Muscle layer of colon (tissue), 2 donors: ENCODE results near the gene MMP21.

Source experiments
- H3K27ac ChIP-seq: one replicate; pipeline ENCODE4 v1.7.0; 2013; ENCODE audit warnings: low read depth, mild to moderate bottlenecking, low read length, moderate library complexity
- H3K27me3 ChIP-seq, 2 donors: one replicate each; pipeline ENCODE4 v1.7.0; 2013; ENCODE audit warnings: low read length in 2 of 2, mild to moderate bottlenecking in 2 of 2; ENCODE audit not compliant: insufficient read depth in 2 of 2, control insufficient read depth in 1 of 2
- H3K36me3 ChIP-seq: one replicate; pipeline ENCODE4 v1.7.0; 2013; ENCODE audit warnings: mild to moderate bottlenecking, low read length; ENCODE audit not compliant: insufficient read depth
- H3K4me1 ChIP-seq: one replicate; pipeline ENCODE4 v1.7.0; 2013; ENCODE audit warnings: mild to moderate bottlenecking, low read length; ENCODE audit not compliant: insufficient read depth
- H3K4me3 ChIP-seq, 2 donors: one replicate each; pipeline ENCODE4 v1.7.0; 2013; ENCODE audit warnings: low read length in 2 of 2, low read depth in 1 of 2, mild to moderate bottlenecking in 1 of 2, moderate library complexity in 1 of 2
- H3K9ac ChIP-seq: one replicate; pipeline ENCODE4 v1.7.0; 2013; ENCODE audit warnings: low read length
- H3K9me3 ChIP-seq: one replicate; pipeline ENCODE4 v1.7.0; 2013; ENCODE audit warnings: mild to moderate bottlenecking, low read length
- donor health status: abdominal sarcoma.
- donor health status: Adenocarcinoma of cecum.

The MMP21 gene

GRCh38 chr10:125775491-125776106 is at the start of gene MMP21:
Gene MMP21, minus strand, starts transcription at chr10:125775821. Its CDS starts 0 bp downstream, at chr10:125775821.
- Histone ChIP-seq H3K27me3 (no peaks in the 10 kb centered on the region), H3K9me3 (no peaks in the 10 kb centered on the region), H3K36me3 (no peaks in the 10 kb centered on the region), H3K27ac (no peak within 1 kb of the TSS), H3K9ac (no peak within 1 kb of the TSS), H3K4me3 (no peak within 1 kb of the TSS), H3K4me1 (no peaks in the 10 kb centered on the region)

- Histone ChIP-seq H3K27me3 (no peaks in the 10 kb centered on the region), H3K9me3 (no peaks in the 10 kb centered on the region), H3K4me3 (peak overlapping the region in 1 of 2 donors; percentile 96), H3K9ac (peak overlapping the region; percentile 87), H3K36me3 (peaks cover 27% of the 10 kb centered on the region), H3K27ac (no peak overlapping the region), H3K4me1 (peaks cover 22% of the 10 kb centered on the region)
Measured at GRCh38 chr10:125824736-125825135, 49.1 kb upstream of the MMP21 start.

GRCh38 chr10:125823663-125824251 is 48.1 kb upstream of the MMP21 start:
- Histone ChIP-seq H3K9me3 (no peaks in the 10 kb centered on the region), H3K36me3 (peaks cover 18% of the 10 kb centered on the region), H3K9ac (peak overlapping the region; percentile 87), H3K27ac (peak overlapping the region; percentile 99), H3K4me1 (peaks cover 22% of the 10 kb centered on the region), H3K27me3 (no peaks in the 10 kb centered on the region), H3K4me3 (peak overlapping the region; percentile 94 to 96)

GRCh38 chr10:125822878-125823662 is 47.4 kb upstream of the MMP21 start, which contains the start of the genes BCCIP and UROS:
Gene BCCIP, plus strand, starts transcription at chr10:125823546. Its CDS starts 12 bp downstream, at chr10:125823558.
Gene UROS, minus strand, starts transcription at chr10:125823258. Its CDS starts 6,759 bp downstream, at chr10:125816499.
- peak within 1 kb of the TSS; percentile 94 to 96 for H3K4me3 ChIP-seq
- H3K36me3 ChIP-seq: peaks cover 11% of the 10 kb centered on the region
- no peaks in the 10 kb centered on the region for H3K9me3 ChIP-seq
- peak within 1 kb of the TSS; percentile 87 for H3K9ac ChIP-seq
- no peaks in the 10 kb centered on the region for H3K27me3 ChIP-seq
- H3K27ac ChIP-seq: peak within 1 kb of the TSS; percentile 99
- H3K4me1 ChIP-seq: peaks cover 22% of the 10 kb centered on the region

- Histone ChIP-seq H3K4me3 (no peak overlapping the region), H3K27ac (no peak overlapping the region), H3K9ac (no peak overlapping the region), H3K4me1 (peaks cover 22% of the 10 kb centered on the region), H3K27me3 (no peaks in the 10 kb centered on the region), H3K9me3 (no peaks in the 10 kb centered on the region), H3K36me3 (peaks cover 7% of the 10 kb centered on the region)
Measured at GRCh38 chr10:125820701-125821100, 45.1 kb upstream of the MMP21 start.

GRCh38 chr10:125817337-125817946 is 41.8 kb upstream of the MMP21 start:
- Histone ChIP-seq H3K27ac (no peak overlapping the region), H3K4me1 (peaks cover 8% of the 10 kb centered on the region), H3K4me3 (no peak overlapping the region), H3K9ac (no peak overlapping the region), H3K36me3 (peaks cover 37% of the 10 kb centered on the region), H3K27me3 (no peaks in the 10 kb centered on the region), H3K9me3 (no peaks in the 10 kb centered on the region)

- no peak overlapping the region for H3K4me3 ChIP-seq
- no peaks in the 10 kb centered on the region for H3K27me3 ChIP-seq
- no peak overlapping the region for H3K9ac ChIP-seq
- H3K4me1 ChIP-seq: peaks cover under 1% of the 10 kb centered on the region
- no peaks in the 10 kb centered on the region for H3K9me3 ChIP-seq
- peaks cover 37% of the 10 kb centered on the region for H3K36me3 ChIP-seq
- no peak overlapping the region for H3K27ac ChIP-seq
Measured at GRCh38 chr10:125816548-125816947, 40.9 kb upstream of the MMP21 start.

- Histone ChIP-seq H3K27me3 (no peaks in the 10 kb centered on the region), H3K9ac (no peak overlapping the region), H3K27ac (no peak overlapping the region), H3K4me1 (no peaks in the 10 kb centered on the region), H3K9me3 (no peaks in the 10 kb centered on the region), H3K36me3 (peaks cover 39% of the 10 kb centered on the region), H3K4me3 (no peak overlapping the region)
Measured at GRCh38 chr10:125815764-125816163, 40.1 kb upstream of the MMP21 start.

GRCh38 chr10:125812128-125812750 is 36.6 kb upstream of the MMP21 start:
- Histone ChIP-seq H3K9me3 (no peaks in the 10 kb centered on the region), H3K4me3 (no peak overlapping the region), H3K36me3 (peaks cover 62% of the 10 kb centered on the region), H3K27ac (no peak overlapping the region), H3K27me3 (no peaks in the 10 kb centered on the region), H3K9ac (no peak overlapping the region), H3K4me1 (no peaks in the 10 kb centered on the region)

GRCh38 chr10:125811251-125811650 is 35.6 kb upstream of the MMP21 start:
- H3K9ac ChIP-seq: no peak overlapping the region
- H3K4me3 ChIP-seq: no peak overlapping the region
- H3K4me1 ChIP-seq: no peaks in the 10 kb centered on the region
- peaks cover 70% of the 10 kb centered on the region for H3K36me3 ChIP-seq
- H3K27ac ChIP-seq: no peak overlapping the region
- no peaks in the 10 kb centered on the region for H3K27me3 ChIP-seq
- H3K9me3 ChIP-seq: no peaks in the 10 kb centered on the region

- Histone ChIP-seq H3K27me3 (no peaks in the 10 kb centered on the region), H3K4me3 (no peak overlapping the region), H3K9ac (no peak overlapping the region), H3K4me1 (no peaks in the 10 kb centered on the region), H3K27ac (no peak overlapping the region), H3K9me3 (no peaks in the 10 kb centered on the region), H3K36me3 (peaks cover 53% of the 10 kb centered on the region)
Measured at GRCh38 chr10:125808047-125808446, 32.4 kb upstream of the MMP21 start.
